GM12891 (cell line): ENCODE results near the gene BICRAL.

Experiments
- PAX5 ChIP-seq: IDR thresholded peaks from 2 replicates; pipeline ENCODE4 v1.6.1; 2011; ENCODE audit warnings: low read length, moderate library complexity, mild to moderate bottlenecking; ENCODE audit not compliant: insufficient read depth, severe bottlenecking
- POLR2A ChIP-seq: IDR thresholded peaks from 2 replicates; pipeline ENCODE4 v1.6.1; 2011; ENCODE audit warnings: low read depth, low read length, control low read depth
- POLR2AphosphoS5 ChIP-seq: IDR thresholded peaks from 2 replicates; pipeline ENCODE4 v1.6.1; 2011; ENCODE audit warnings: low read depth, low read length, control low read depth
- POU2F2 ChIP-seq: IDR thresholded peaks from 2 replicates; pipeline ENCODE4 v1.6.1; 2011; ENCODE audit warnings: low read depth, mild to moderate bottlenecking, control low read depth, low read length, moderate library complexity
- SPI1 ChIP-seq: IDR thresholded peaks from 2 replicates; pipeline ENCODE4 v1.6.1; 2011; ENCODE audit warnings: low read depth, low read length, control low read depth
- TAF1 ChIP-seq: IDR thresholded peaks from 2 replicates; pipeline ENCODE4 v1.6.1; 2011; ENCODE audit warnings: low read depth, low read length, control low read depth

DNA sequence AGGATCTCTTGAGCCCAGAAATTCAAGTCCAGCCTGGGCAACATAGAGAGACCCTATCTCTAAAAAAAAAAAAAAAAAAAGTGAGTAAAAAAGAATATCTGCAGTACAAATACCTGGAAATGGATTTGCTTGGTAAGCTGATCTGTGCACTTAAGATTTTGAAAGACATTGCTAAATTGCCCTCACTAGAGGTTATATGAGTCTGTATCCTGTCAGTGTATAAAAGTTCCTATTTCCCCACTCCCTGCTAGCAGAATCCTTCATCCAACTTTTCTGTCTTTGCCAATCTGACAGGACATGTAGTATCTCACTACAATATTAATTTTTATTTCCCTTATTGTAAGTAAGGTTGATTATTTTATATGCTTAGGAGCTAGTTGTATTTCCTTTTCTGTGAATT is 36.1 kb downstream of the BICRAL start:
- no peak for TF ChIP-seq POLR2AphosphoS5
- TF ChIP-seq POLR2A: no peak
- TF ChIP-seq SPI1: no peak
- no peak for TF ChIP-seq TAF1
- TF ChIP-seq POU2F2: no peak
- TF ChIP-seq PAX5: no peak
